GM21825 (cell line): ENCODE results near the gene BLVRB.
A peak's percentile ranks its signal among the peaks of the same experiment; 100 is the strongest.
"Not testable (repeated sequence)": the region's sequence is repeated elsewhere in the genome, so short reads cannot be mapped to it uniquely, and the experiment has no call there.

Experiments
- ATAC-seq: cut with Tn5 transposase; IDR thresholded peaks from one replicate; pipeline ENCODE4 v1.9.1; 2021; ENCODE audit warnings: mild to moderate bottlenecking, moderate library complexity; ENCODE audit not compliant: unreplicated experiment

BLVRB gene

DNA sequence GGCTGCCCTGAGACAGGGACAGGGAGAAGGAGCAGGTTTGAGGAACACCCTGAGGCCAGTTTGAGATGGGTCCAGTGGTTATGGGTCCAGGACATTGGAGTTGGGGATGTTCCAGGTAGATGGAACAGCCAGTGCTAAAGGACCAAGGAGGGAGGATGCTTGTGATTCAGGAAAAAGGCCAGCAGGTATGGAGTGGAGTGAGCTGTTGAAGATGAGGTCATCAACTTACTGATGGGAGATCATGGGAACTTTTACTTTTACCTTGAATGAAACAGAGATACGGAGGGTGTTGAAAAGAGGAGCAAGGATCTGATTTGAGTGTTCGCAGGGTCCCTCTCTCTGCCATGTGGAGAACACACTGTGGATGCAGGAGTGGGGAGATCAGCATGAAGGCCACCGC is 26.7 kb upstream of the BLVRB start:
- ATAC-seq: no peak

DNA sequence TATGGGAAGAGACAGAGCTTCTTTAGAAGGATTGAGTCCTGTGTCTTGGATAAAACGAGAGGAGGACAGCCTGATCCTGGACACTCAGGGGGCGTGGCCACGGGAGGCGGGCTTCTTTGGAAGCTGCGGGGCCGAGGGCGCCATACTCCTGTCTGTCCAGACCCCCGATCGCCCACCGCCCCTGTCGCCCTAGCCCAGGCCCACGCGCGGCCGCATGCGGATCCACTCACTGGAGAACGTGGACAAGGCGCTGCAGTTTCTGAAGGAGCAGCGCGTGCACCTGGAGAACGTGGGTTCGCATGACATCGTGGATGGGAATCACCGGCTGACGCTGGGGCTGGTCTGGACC is 24.3 kb upstream of the BLVRB start:
- no peak for ATAC-seq

DNA sequence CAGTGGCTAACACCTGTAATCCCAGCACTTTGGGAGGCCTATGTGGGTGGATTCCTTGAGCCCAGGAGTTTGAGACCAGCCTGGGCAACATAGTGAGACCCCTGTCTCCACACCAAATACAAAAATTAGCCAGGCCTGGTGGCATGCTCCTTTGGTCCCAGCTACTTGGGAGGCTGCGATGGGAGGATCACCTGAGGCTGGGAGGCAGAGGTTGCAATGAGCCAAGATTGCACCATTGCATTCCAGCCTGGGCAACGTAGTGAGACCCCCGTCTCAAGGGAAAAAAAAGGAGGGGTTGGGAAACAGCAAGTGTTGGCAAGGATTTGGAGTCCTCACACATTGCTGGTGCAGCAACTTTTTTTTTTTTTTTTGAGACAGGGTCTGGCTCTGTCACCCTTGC is 20.5 kb upstream of the BLVRB start:
- no peak for ATAC-seq

DNA sequence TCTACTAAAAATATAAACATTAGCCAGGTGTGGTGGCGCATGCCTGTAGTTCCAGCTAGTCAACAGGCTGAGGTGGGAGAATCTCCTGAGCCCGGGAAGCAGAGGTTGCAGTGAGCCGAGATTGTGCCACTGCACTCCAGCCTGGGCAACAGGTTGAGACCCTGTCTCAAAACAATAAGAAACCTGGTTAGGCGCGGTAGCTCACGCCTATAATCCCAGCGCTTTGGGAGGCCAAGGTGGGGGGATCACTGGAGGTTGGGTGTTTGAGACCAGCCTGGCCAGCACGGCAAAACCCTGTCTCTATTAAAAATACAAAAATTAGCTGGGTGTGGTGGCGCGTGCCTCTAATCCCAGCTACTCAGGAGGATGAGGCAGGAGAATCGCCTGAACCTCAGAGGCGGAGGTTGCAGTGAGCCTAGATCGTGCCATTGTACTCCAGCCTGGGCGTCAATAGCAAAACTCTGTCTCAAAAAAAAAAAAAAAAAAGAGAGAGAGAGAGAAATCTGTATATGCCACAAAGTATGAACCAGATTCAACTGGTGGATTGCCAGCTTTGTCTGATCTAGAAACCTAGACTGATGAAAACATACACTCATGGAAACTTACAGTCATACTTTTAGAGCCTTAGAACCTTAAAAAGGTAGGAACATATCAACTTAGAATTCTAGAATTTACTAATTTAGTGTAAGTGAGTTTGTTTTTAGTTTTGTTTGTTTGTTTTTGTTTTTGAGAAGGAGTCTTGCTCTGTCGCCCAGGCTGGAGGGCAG is 10.5 kb upstream of the BLVRB start:
- ATAC-seq: not testable (repeated sequence)

DNA sequence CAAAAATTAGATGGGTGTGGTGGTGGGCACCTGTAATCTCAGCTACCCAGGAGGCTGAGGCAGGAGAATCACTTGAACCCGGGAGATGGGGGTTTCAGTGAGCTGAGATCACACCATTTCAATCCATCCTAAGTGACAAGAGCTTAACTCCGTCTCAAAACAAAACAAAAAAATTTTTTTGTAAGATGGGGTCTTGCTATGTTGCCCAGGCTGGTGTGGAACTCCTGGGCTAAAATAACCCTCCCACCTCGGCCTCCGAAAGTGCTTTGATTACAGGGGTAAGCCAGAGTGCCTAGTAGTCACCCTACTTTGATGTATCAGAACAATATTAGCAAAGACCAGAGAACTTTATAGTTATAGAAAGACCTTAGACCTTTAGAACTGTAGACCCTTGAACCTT is 9.2 kb upstream of the BLVRB start:
- no peak for ATAC-seq

DNA sequence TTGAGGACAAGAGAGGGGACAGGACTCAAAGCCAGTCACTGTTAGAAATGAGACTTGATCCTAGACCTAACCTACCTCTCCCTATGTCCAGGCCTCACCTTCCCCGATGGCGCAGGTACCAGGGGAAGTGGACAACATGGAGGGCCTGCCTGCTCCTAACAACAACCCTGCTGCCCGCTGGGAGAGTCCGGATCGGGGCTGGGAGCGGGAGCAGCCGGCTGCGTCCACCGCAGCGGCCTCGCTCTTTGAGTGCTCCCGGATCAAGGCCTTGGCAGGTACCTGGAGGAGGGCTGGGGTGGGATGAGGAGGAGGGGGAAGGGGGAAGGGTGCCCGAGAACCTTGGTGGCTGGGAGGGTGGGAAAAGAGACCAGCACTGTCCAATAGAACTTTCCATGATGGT is 7.0 kb upstream of the BLVRB start:
- ATAC-seq: no peak

DNA sequence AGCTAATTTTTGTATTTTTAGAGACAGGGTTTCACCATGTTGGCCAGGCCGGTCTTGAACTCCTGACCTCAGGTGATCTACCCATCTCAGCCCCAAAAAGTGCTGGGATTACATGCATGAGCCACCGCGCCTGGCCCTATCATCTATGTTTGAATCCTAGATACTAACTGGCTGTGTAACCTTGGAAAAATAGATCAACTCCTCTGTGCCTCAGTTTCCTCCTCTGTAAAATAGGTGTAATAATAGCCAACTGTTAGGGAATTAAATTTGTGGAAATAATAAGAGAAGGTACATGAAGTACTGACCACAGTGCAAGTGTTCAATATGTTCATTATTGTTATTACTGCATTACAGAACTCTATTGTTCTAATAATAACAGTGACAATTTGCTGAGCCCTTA is 5.6 kb upstream of the BLVRB start:
- ATAC-seq: no peak

DNA sequence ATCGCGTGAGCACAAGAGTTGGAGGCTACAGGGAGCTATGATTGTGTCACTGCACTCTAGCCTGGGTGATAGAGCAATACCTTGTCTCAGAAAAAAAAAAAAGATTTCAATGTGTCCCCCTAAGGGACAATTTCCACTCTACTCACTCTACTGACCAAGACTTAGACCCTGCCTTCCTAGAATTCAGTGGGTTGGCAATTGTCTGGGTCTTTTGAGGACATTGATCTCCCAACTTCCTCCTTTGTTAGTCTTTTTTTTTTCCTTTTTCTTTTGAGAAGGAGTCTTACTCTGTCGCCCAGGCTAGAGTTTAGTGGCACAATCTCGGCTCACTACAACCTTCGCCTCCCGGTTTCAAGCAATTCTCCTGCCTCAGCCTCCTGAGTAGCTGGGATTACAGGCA is 3.5 kb upstream of the BLVRB start:
- ATAC-seq: no peak

DNA sequence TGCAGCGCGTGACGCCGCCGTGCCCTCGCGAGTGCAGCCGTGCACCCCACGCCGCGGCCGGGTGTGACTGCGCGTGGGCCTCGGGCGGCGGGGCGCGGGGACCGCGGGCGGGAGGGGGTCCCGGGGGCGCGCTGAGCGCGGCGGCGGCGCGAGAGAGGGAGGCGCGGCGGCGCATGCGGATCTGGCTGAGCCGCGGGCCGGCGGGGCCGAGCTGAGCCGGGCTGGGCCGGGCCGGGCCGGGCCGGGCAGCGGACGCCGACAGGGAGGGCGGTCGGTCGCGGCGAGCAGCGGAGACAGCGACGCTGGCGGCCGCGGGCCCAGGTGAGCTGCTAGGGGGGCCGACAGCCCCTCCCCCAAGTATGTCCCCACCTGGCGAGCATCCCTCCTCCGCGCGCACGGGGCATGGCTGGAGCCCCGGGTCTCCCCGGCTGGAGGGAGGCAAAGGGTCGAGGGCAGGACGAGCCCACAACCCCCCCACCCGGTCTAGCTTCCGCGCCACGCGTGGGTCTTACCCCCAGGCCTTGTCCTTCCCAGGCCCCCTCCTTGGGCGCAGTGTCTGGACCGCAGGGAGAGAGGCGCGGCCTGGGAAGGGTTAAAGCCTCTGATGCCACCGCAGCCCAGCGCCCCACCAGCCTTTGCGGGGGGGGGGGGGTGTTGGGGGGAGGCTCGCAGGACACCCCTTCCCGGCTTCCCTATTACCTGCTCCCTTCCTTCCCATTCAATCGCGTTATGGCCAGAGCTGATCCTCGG is 1.6 kb upstream of the BLVRB start, which contains the start of gene SPTBN4:
TSS of gene SPTBN4 (plus strand) at position 17 of the 750 bp plus-strand sequence. CDS start 5,621 bp downstream, outside the sequence.
- ATAC-seq: no peak

- peak; percentile 20 for ATAC-seq
These were observed 857 bp upstream of the BLVRB start for GRCh38 chr19:40466219-40466984.

DNA sequence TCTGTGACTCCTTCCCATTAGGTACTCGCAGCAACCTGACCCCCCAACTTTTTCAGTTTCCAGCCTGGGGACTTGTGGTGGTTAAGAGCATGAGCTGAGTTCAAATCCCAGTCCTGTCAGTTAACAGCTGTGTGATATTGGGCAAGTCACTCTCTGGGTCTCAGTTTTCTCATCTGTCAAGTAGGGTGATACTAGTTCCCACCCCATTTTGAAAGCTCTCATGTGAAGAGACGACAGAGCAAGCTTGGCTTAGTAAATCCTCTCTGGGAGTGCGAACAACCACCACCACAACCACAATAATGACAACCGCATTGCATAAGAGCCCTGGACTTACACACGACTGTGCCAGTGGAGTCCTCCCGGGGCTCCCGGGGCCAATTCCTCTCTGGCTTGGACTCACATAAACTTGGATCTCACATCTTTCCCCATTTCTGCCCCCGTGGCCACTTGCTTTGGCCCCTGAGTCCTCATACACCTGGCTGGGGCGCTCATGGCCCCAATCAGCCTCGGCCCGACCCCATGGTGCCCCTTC is 454 bp downstream of the BLVRB start:
- no peak for ATAC-seq

DNA sequence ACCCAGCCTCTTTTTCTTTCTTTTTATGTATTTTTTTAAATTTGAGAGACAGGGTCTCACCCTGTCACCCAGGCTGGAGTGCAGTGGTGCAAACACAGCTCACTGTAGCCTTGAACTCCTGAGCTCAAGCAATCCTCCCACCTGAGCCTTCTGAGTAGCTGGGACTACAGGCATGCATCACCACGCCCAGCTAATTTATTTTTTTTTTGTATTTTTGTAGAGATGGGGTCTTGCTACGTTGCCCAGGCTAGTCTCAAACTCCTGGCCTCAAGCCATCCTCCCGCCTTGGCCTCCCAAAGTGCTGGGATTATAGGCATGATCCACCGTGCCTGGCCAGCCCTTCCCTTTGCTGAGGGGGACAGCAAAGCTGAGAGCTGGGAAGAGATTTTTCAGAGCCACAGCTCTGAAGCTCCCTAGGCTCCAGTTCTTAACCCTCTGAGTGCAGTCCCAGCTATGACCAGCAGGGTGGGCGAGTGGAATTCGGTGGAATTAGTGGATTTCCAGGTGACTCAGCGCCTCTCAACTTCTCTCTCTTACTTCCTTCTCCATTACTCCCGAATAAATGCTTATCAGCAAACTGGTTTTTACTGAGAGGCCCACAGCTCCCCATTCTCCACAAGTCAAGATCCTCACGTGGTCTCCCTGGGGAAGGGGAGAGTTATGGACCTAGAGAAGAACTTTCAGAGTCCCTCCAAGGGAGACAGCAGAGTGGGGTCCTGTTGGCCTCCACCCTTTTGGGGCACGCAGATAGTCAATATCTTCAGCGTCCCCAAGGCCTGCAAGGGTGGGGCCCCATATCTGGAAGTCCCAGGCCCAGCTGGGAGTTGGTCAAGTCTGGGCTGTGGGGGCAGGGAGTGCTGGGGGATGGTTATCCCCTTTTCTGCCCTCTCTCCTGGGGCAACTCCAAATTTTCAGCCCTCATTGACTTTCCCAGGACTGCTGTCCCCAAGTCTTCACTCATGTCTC is 1.2 kb downstream of the BLVRB start:
- ATAC-seq: no peak

DNA sequence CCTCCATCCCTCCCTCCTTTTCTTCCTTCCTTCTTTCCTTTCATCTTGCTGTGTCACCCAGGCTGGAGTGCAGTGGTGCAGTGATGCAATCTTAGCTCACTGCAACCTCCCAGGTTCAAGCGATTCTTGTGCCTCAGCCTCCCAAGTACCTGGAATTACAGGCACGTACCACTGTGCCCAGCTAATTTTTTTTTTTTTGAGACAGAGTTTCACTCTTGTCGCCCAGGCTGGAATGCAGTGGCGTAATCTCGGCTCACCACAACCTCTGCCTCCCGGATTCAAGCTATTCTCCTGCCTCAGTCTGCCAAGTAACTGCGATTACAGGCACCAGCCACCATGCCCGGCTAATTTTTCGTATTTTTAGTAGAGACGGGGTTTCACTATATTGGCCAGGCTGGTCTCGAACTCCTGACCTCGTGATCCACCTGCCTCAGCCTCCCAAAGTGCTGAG is 1.9 kb downstream of the BLVRB start:
- ATAC-seq: not testable (repeated sequence)

GRCh38 chr19:40461669-40462221 is 3.8 kb downstream of the BLVRB start:
- ATAC-seq: no peak

GRCh38 chr19:40460185-40460584 is 5.4 kb downstream of the BLVRB start:
- no peak for ATAC-seq

DNA sequence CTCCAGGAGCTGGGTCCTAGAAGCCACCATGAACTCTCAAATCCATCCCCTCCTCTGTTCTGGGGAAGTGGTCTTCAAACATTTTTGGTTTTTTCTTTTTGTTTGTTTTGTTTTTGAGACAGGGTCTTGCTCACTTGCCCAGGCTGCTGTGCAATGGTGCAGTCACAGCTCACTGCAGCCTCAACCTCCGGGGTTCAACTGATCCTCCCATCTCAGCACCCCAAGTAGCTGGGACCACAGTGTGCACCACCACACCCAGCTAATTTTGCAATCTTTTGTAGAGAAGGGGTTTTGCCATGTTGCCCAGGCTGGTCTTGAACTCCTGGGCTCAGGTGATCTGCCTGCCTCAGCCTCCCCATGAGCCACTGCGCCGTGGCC is 7.0 kb downstream of the BLVRB start:
- ATAC-seq: no peak

DNA sequence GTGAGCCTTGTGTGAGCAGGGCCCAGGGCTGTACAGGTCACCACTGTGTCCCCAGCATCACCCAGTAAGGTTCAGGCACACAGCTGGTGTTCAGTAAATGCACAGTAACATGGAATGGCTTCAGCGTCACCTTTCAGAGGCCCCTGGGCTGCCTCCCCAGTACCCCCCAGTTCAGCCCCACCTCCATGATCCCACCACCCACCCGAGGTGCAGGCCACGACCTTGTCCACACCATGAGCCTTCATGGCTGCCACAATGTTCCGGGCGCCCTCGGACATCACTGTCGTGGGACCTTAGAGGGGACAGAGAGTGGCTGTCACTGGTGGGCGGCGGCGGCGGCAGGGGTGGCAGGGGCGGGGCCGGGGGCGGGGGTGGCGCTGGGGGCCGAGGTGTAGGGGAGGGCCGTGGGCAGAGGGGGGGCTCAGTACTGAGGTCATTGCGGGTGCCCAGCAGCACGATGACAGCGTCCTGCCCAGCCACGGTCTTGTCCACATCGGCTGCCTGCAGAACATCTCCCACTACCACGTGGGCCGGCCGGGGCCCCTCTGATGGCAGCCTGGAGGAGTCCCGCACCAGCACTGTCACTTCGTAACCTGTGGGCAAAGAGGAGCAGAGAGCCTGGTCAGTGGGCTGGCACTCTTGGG is 7.5 kb downstream of the BLVRB start:
- no peak for ATAC-seq

- ATAC-seq: no peak
These were observed 8.5 kb downstream of the BLVRB start for GRCh38 chr19:40457048-40457447.

- ATAC-seq: not testable (repeated sequence)
These were observed 11.6 kb downstream of the BLVRB start for GRCh38 chr19:40453943-40454342.
